GM10248 (cell line): ENCODE measurements around the gene HPN.
"Not testable (repeated sequence)": the region's sequence is repeated elsewhere in the genome, so short reads cannot be mapped to it uniquely, and the experiment has no call there.

Experiments used
- CTCF ChIA-PET: fragments of 300-600 bp; sonication (Branson Sonifier 250); formaldehyde crosslinking; extraction: SDS; loops from one replicate; lab custom pipeline; 2021; ENCODE audit warnings: antibody characterized with exemption; lab: Yijun Ruan, JAX
- POLR2A ChIA-PET: fragments of 350-650 bp; sonication (Branson Sonifier 250); formaldehyde crosslinking; extraction: SDS; loops from one replicate; lab custom pipeline; 2020; ENCODE audit warnings: antibody characterized with exemption; lab: Yijun Ruan, JAX
- DNase-seq: peaks from one replicate; pipeline ENCODE4 v3.0.0; 2012; ENCODE audit errors: extremely low spot score
- CTCF ChIP-seq: IDR thresholded peaks from 2 replicates; pipeline ENCODE4 v1.5.1; 2012; ENCODE audit warnings: mild to moderate bottlenecking, low read depth; ENCODE audit errors: extremely low read depth, missing control alignments, control extremely low read depth

The HPN gene

GRCh38 chr19:35009424-35010415, 31.8 kb upstream of the HPN start:
- DNase-seq, result no peak
- TF ChIP-seq CTCF, result no peak
- POLR2A ChIA-PET, result interaction anchor here (1.1 kb wide), 1 partner anchor 293 kb away, joined by 3 read pairs; no protein-coding TSS in a partner anchor
- CTCF ChIA-PET, result interaction anchor here (1.6 to 10.2 kb wide), 2 partner anchors 9 to 35 kb away, joined by 6 to 120 read pairs; partner anchors contain the start of gene GRAMD1A

- CTCF ChIA-PET, result interaction anchor here (1.1 to 10.2 kb wide), 5 partner anchors 14 to 44 kb away, joined by 3 to 120 read pairs (median 4); no protein-coding TSS in a partner anchor
- DNase-seq, result no peak
- no peak for TF ChIP-seq CTCF
- POLR2A ChIA-PET, result interaction anchor here (1.1 kb wide), 1 partner anchor 44 kb away, joined by 3 read pairs; no protein-coding TSS in a partner anchor
Observed at GRCh38 chr19:35011091-35011689, 30.3 kb upstream of the HPN start.

DNA sequence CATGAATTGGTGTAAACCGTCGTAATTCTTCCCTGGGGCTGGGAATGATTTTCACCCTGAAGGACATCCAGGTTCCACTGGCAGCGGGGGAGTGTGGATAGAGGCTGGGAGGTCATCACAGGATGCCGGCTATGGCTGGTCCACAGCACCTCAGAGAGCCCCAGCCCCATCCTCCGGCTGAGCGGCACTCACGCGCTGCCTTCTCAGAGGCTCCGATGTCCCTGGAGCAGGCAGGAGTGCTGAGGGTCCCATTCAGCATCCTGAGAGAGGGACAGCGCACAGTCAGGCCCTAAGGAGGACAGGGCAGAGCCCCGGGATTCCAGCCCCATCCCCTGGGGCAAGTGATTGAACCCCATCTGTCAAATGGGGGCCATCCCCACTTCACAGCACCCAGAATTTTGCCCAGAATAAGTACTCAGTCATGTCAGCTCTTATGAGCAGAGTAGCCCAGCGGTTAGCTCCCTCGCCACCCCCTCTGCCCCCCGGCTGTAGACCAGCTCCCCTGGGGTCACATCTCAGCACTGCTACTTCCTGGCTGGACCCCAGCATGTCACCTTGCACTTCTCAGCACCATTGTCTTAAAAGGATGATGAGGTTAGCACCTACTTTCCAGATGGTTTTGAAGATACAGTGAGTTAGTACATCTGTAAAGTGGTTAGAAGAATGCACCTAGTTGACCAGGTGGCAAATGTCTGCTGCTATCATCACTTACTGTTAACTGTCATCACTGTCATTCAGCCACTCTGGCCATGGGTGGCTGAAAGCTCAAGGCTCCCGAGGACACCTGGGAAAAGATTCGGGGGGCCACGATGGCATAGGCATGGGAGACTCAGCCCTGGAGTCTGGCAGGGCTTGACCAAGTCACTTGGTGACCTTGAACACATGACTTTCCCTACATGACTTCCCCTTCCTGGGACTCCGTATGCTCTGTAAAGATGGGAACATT, 29.5 kb upstream of the HPN start:
- ChIA-PET POLR2A (interaction anchor here (0.6 to 1.1 kb wide), 2 partner anchors 43 to 264 kb away, joined by 3 to 4 read pairs; no protein-coding TSS in a partner anchor), CTCF (interaction anchor here (1.1 to 10.2 kb wide), 10 partner anchors 9 to 372 kb away, joined by 3 to 120 read pairs (median 4); partner anchors contain the start of gene ZNF792)
- no peak for DNase-seq
- no peak for TF ChIP-seq CTCF

DNA sequence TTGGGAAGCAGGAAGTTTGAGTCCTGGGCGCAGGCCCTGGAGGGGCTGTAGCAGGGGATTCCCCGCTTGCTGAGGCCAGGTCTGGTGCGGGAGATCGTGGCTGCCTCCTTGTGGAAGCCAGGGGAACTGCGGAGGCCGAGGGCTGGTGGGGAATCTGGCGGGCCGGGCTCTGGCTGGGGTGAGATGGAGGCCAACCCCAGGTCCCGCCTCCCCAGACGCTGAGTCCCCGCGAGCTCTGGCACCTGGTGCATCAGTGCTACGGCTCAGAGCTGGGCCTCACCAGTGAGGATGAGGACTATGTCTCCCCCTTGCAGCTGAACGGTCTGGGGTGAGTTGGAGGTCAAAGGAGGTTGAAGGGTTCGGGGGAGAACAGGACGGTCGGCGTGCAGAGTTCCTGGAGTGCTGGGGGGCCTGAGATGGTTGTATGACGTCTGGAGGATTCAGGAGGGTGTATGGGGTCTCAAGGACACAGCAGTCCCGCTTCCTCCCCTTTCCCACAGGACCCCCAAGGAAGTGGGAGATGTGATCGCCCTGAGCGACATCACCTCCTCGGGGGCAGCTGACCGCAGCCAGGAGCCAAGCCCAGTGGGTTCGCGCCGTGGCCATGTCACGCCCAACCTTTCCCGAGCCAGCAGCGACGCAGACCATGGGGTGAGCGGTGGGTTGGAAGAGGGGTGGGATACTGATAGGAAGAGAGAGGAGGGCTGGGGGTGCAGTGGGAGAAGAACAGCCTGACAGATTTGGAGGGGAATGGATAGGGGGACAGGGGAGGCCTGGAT, 28.3 kb upstream of the HPN start:
- peak; percentile 88 for DNase-seq
- TF ChIP-seq CTCF, result peak; percentile 94
- ChIA-PET POLR2A (no interaction called here), CTCF (interaction anchor here (0.7 to 10.2 kb wide), 14 partner anchors 9 to 374 kb away, joined by 3 to 120 read pairs (median 4); partner anchors contain the start of gene ZNF792)

GRCh38 chr19:35013820-35014754, 27.4 kb upstream of the HPN start:
- no peak for DNase-seq
- ChIA-PET POLR2A (no interaction called here), CTCF (interaction anchor here (0.7 to 10.2 kb wide), 9 partner anchors 13 to 374 kb away, joined by 3 to 120 read pairs (median 5); partner anchors contain the start of gene ZNF792)
- no peak for TF ChIP-seq CTCF

- POLR2A ChIA-PET, DNase-seq: not testable (repeated sequence)
- CTCF ChIA-PET, result interaction anchor here (1.3 to 10.2 kb wide), 5 partner anchors 12 to 51 kb away, joined by 5 to 120 read pairs (median 9); partner anchors contain the start of gene ZNF792
Observed at GRCh38 chr19:35014774-35015173, 26.7 kb upstream of the HPN start.
